MM.1S (cell line): ENCODE data around the gene SLC41A2.

Experiments used
- DNase-seq: peaks from one replicate; pipeline ENCODE4 v3.0.0-alpha.2; 2015
- H2AFZ ChIP-seq: fragments of 300-600 bp; sonication (generic); 2 replicates; pipeline ENCODE4 v1.6.0; 2016; ENCODE audit warnings: antibody characterized with exemption, low read length
- H3F3A ChIP-seq: fragments of 300-600 bp; sonication (generic); 2 replicates; pipeline ENCODE4 v1.6.1; 2016; ENCODE audit warnings: mild to moderate bottlenecking, antibody characterized with exemption, low read length, moderate library complexity, mixed read lengths; ENCODE audit not compliant: insufficient read depth
- H3K27ac ChIP-seq: fragments of 300-600 bp; sonication (generic); 2 replicates; pipeline ENCODE4 v1.5.1; 2016; ENCODE audit warnings: mild to moderate bottlenecking, low read length
- H3K27me3 ChIP-seq: fragments of 300-600 bp; sonication (generic); replicated peaks from 2 replicates; pipeline ENCODE4 v1.6.0; 2016; ENCODE audit warnings: low read length; ENCODE audit not compliant: insufficient read depth
- H3K36me3 ChIP-seq: fragments of 300-600 bp; sonication (generic); replicated peaks from 2 replicates; pipeline ENCODE4 v1.6.1; 2016; ENCODE audit warnings: mild to moderate bottlenecking, low read length, mixed read lengths; ENCODE audit not compliant: insufficient read depth
- H3K4me1 ChIP-seq: fragments of 300-600 bp; sonication (generic); 2 replicates; pipeline ENCODE4 v1.6.1; 2016; ENCODE audit warnings: low read length, mixed read lengths
- H3K4me2 ChIP-seq: fragments of 300-600 bp; sonication (generic); 2 replicates; pipeline ENCODE4 v1.6.0; 2016; ENCODE audit warnings: low read depth, low read length
- H3K4me3 ChIP-seq: fragments of 300-600 bp; sonication (generic); 2 replicates; pipeline ENCODE4 v1.5.1; 2016; ENCODE audit warnings: low read length, mixed read lengths
- H3K79me2 ChIP-seq: fragments of 300-600 bp; sonication (generic); 2 replicates; pipeline ENCODE4 v1.6.1; 2016; ENCODE audit warnings: mixed run types, low read length, mixed read lengths
- H3K9ac ChIP-seq: fragments of 300-600 bp; sonication (generic); 2 replicates; pipeline ENCODE4 v1.6.1; 2016; ENCODE audit warnings: low read length, mixed read lengths
- H3K9me2 ChIP-seq: fragments of 300-600 bp; sonication (generic); replicated peaks from 2 replicates; pipeline ENCODE4 v1.6.1; 2016; ENCODE audit warnings: mild to moderate bottlenecking, low read length, mixed read lengths; ENCODE audit not compliant: insufficient read depth
- H3K9me3 ChIP-seq: fragments of 300-600 bp; sonication (generic); replicated peaks from 2 replicates; pipeline ENCODE4 v1.6.1; 2016; ENCODE audit warnings: mild to moderate bottlenecking, low read length, mixed read lengths; ENCODE audit not compliant: insufficient read depth
- H4K20me1 ChIP-seq: fragments of 300-600 bp; sonication (generic); 2 replicates; pipeline ENCODE4 v1.6.1; 2016; ENCODE audit warnings: mild to moderate bottlenecking, low read length, moderate library complexity, mixed read lengths; ENCODE audit not compliant: insufficient read depth
- CTCF ChIP-seq: fragments of 300-600 bp; sonication (generic); IDR thresholded peaks from 2 replicates; pipeline ENCODE4 v1.5.1; 2016; ENCODE audit warnings: antibody characterized with exemption, low read length, mixed read lengths
- EZH2 ChIP-seq: fragments of 300-600 bp; sonication (generic); optimal IDR thresholded peaks from 2 replicates; pipeline ENCODE3; 2017; ENCODE audit warnings: low read depth, mild to moderate bottlenecking, antibody characterized with exemption, low read length, mixed read lengths
- EZH2phosphoT487 ChIP-seq: fragments of 300-600 bp; sonication (generic); IDR thresholded peaks from 2 replicates; pipeline ENCODE4 v1.6.1; 2018; ENCODE audit warnings: antibody characterized with exemption, low read length

The SLC41A2 gene

GRCh38 chr12:104964167-104964855 is 6.2 kb upstream of the SLC41A2 start:
- Histone ChIP-seq H3F3A (peaks cover 15% of the 10 kb centered on the region), H3K9me3 (no peaks in the 10 kb centered on the region), H3K79me2 (no peaks in the 10 kb centered on the region), H3K36me3 (no peaks in the 10 kb centered on the region), H3K4me1 (peaks cover 20% of the 10 kb centered on the region), H2AFZ (no peak overlapping the region), H4K20me1 (no peaks in the 10 kb centered on the region), H3K9ac (no peak overlapping the region), H3K27ac (no peak overlapping the region), H3K27me3 (no peaks in the 10 kb centered on the region), H3K4me3 (no peak overlapping the region), H3K9me2 (no peaks in the 10 kb centered on the region), H3K4me2 (no peak overlapping the region)
- TF ChIP-seq CTCF (no peak), EZH2phosphoT487 (no peak), EZH2 (no peak)
- DNase-seq: no peak

GRCh38 chr12:104963757-104964156 is 5.7 kb upstream of the SLC41A2 start:
- no peaks in the 10 kb centered on the region for H3K27me3 ChIP-seq
- no peak overlapping the region for H3K27ac ChIP-seq
- H3F3A ChIP-seq: peaks cover 20% of the 10 kb centered on the region
- TF ChIP-seq EZH2phosphoT487 (no peak), EZH2 (no peak), CTCF (no peak)
- no peaks in the 10 kb centered on the region for H3K9me3 ChIP-seq
- H2AFZ ChIP-seq: no peak overlapping the region
- H3K36me3 ChIP-seq: no peaks in the 10 kb centered on the region
- no peak overlapping the region for H3K9ac ChIP-seq
- peaks cover 26% of the 10 kb centered on the region for H3K4me1 ChIP-seq
- H3K9me2 ChIP-seq: no peaks in the 10 kb centered on the region
- no peak overlapping the region for H3K4me2 ChIP-seq
- H3K4me3 ChIP-seq: no peak overlapping the region
- no peaks in the 10 kb centered on the region for H4K20me1 ChIP-seq
- DNase-seq: no peak
- H3K79me2 ChIP-seq: no peaks in the 10 kb centered on the region

GRCh38 chr12:104960464-104960863 is 2.4 kb upstream of the SLC41A2 start:
- H2AFZ ChIP-seq: no peak overlapping the region

More at GRCh38 chr12:104960464-104960863, 2.4 kb upstream of the SLC41A2 start:
- Histone ChIP-seq H3K4me3 (no peak overlapping the region), H3K4me1 (peaks cover 22% of the 10 kb centered on the region), H4K20me1 (no peaks in the 10 kb centered on the region), H3K9me3 (no peaks in the 10 kb centered on the region), H3K9ac (no peak overlapping the region), H3K9me2 (no peaks in the 10 kb centered on the region), H3K4me2 (no peak overlapping the region), H3K27me3 (no peaks in the 10 kb centered on the region), H3K79me2 (peaks cover 19% of the 10 kb centered on the region), H3K36me3 (no peaks in the 10 kb centered on the region), H3K27ac (no peak overlapping the region), H3F3A (peaks cover 17% of the 10 kb centered on the region)
- TF ChIP-seq CTCF (no peak), EZH2phosphoT487 (no peak), EZH2 (no peak)
- DNase-seq: no peak
